ENCODE results near the gene VEZT.
"Not testable (repeated sequence)": the region's sequence is repeated elsewhere in the genome, so short reads cannot be mapped to it uniquely, and the experiment has no call there.

Gene VEZT

GRCh38 chr12:95217377-95218149 is at the start of gene VEZT, which contains the start of gene FGD6:
Gene VEZT (plus strand): TSS chr12:95217807. CDS start chr12:95217851, 44 bp downstream.
Gene FGD6 (minus strand): TSS chr12:95217467. CDS start chr12:95217240, 227 bp downstream.
- intact Hi-C loops (cut with DNase I) = loop anchor here (1.0 to 5.0 kb wide), 4 partner anchors 100 to 257 kb away; partner anchors contain the start of genes METAP2 and NR2C1
- DNase-seq = peak; percentile 97 to 100 (median 98)

- intact Hi-C loops (cut with DNase I) = no loop called here
- no peak for DNase-seq
Observed at GRCh38 chr12:95168746-95169145, 48.9 kb upstream of the VEZT start.

GRCh38 chr12:95169368-95169767 is 48.2 kb upstream of the VEZT start:
- intact Hi-C loops (cut with DNase I) = no loop called here

GRCh38 chr12:95173392-95174251 is 44.0 kb upstream of the VEZT start:
- DNase-seq = peak in 7 of 10 donors; percentile 14 to 89 (median 30)
- intact Hi-C loops (cut with DNase I) = no loop called here

More at GRCh38 chr12:95169368-95169767, 48.2 kb upstream of the VEZT start:
- no peak for DNase-seq

- intact Hi-C loops (cut with DNase I) = no loop called here
- no peak for DNase-seq
Observed at GRCh38 chr12:95177201-95177768, 40.3 kb upstream of the VEZT start.

- no peak for DNase-seq
- intact Hi-C loops (cut with DNase I) = no loop called here
Observed at GRCh38 chr12:95178136-95178535, 39.5 kb upstream of the VEZT start.

- intact Hi-C loops (cut with DNase I) = no loop called here
- DNase-seq = no peak
Observed at GRCh38 chr12:95179011-95179410, 38.6 kb upstream of the VEZT start.

GRCh38 chr12:95181103-95181502 is 36.5 kb upstream of the VEZT start:
- DNase-seq = no peak
- intact Hi-C loops (cut with DNase I) = no loop called here

- no peak for DNase-seq
Observed at GRCh38 chr12:95182868-95183415, 34.7 kb upstream of the VEZT start.

GRCh38 chr12:95184121-95184520 is 33.5 kb upstream of the VEZT start:
- intact Hi-C loops (cut with DNase I) = no loop called here
- DNase-seq = no peak

More at GRCh38 chr12:95182868-95183415, 34.7 kb upstream of the VEZT start:
- intact Hi-C loops (cut with DNase I) = no loop called here

- DNase-seq = no peak
Observed at GRCh38 chr12:95185072-95185471, 32.5 kb upstream of the VEZT start.

GRCh38 chr12:95185854-95186253 is 31.8 kb upstream of the VEZT start:
- intact Hi-C loops (cut with DNase I) = no loop called here
- no peak for DNase-seq

More at GRCh38 chr12:95185072-95185471, 32.5 kb upstream of the VEZT start:
- intact Hi-C loops (cut with DNase I) = no loop called here

GRCh38 chr12:95187865-95188415 is 29.7 kb upstream of the VEZT start:
- no peak for DNase-seq
- intact Hi-C loops (cut with DNase I) = no loop called here

- intact Hi-C loops (cut with DNase I) = no loop called here
- DNase-seq = no peak
Observed at GRCh38 chr12:95191060-95191696, 26.4 kb upstream of the VEZT start.

GRCh38 chr12:95192271-95192670 is 25.3 kb upstream of the VEZT start:
- intact Hi-C loops (cut with DNase I) = no loop called here

GRCh38 chr12:95193139-95193538 is 24.5 kb upstream of the VEZT start:
- intact Hi-C loops (cut with DNase I) = no loop called here

More at GRCh38 chr12:95192271-95192670, 25.3 kb upstream of the VEZT start:
- no peak for DNase-seq

GRCh38 chr12:95195122-95195521 is 22.5 kb upstream of the VEZT start:
- no peak for DNase-seq

More at GRCh38 chr12:95193139-95193538, 24.5 kb upstream of the VEZT start:
- DNase-seq = no peak

GRCh38 chr12:95196875-95197569 is 20.6 kb upstream of the VEZT start:
- intact Hi-C loops (cut with DNase I); DNase-seq: not testable (repeated sequence)

More at GRCh38 chr12:95195122-95195521, 22.5 kb upstream of the VEZT start:
- intact Hi-C loops (cut with DNase I) = no loop called here

- DNase-seq = no peak
- intact Hi-C loops (cut with DNase I) = no loop called here
Observed at GRCh38 chr12:95197636-95198035, 20.0 kb upstream of the VEZT start.
